CD4-positive, alpha-beta T cell treated with Interleukin-1 beta for 1 hour (primary cell): Measurements from ENCODE around the gene TPST2.

Source experiments
- DNase-seq, 2 donors: peaks; one replicate each; pipeline ENCODE4 v3.0.0-alpha.2; 2020 to 2022

Gene TPST2

GRCh38 chr22:26487996-26488395 lies 101.9 kb downstream of the TPST2 start:
- DNase-seq, result no peak

- no peak for DNase-seq
Measured at GRCh38 chr22:26486394-26486793, 103.5 kb downstream of the TPST2 start.

GRCh38 chr22:26485806-26486390 lies 104.0 kb downstream of the TPST2 start:
- no peak for DNase-seq

GRCh38 chr22:26485013-26485412 lies 104.9 kb downstream of the TPST2 start:
- no peak for DNase-seq

- DNase-seq, result peak; percentile 6 to 46
Measured at GRCh38 chr22:26484360-26484706, 105.6 kb downstream of the TPST2 start.

GRCh38 chr22:26483439-26484359 lies 106.2 kb downstream of the TPST2 start, which contains the start of the genes HPS4 and SRRD:
HPS4 (minus strand) TSS chr22:26483783; CDS start chr22:26481762, 2,021 bp downstream.
SRRD (plus strand) TSS chr22:26483877; CDS start chr22:26483891, 14 bp downstream.
- DNase-seq, result peak; percentile 94 to 95

GRCh38 chr22:26483043-26483438 lies 106.9 kb downstream of the TPST2 start:
- no peak for DNase-seq

GRCh38 chr22:26482161-26482560 lies 107.8 kb downstream of the TPST2 start:
- DNase-seq, result no peak

- DNase-seq, result no peak
Measured at GRCh38 chr22:26481694-26482093, 108.2 kb downstream of the TPST2 start.

- no peak for DNase-seq
Measured at GRCh38 chr22:26481112-26481693, 108.7 kb downstream of the TPST2 start.

- no peak for DNase-seq
Measured at GRCh38 chr22:26480611-26480932, 109.4 kb downstream of the TPST2 start.

- no peak for DNase-seq
Measured at GRCh38 chr22:26479792-26480610, 109.9 kb downstream of the TPST2 start.

- no peak for DNase-seq
Measured at GRCh38 chr22:26479043-26479791, 110.7 kb downstream of the TPST2 start.

GRCh38 chr22:26477341-26477731 lies 112.6 kb downstream of the TPST2 start:
- DNase-seq, result no peak

- no peak for DNase-seq
Measured at GRCh38 chr22:26476705-26477340, 113.1 kb downstream of the TPST2 start.

GRCh38 chr22:26474682-26475081 lies 115.2 kb downstream of the TPST2 start:
- DNase-seq, result no peak
